GM19239 (cell line): ENCODE results near the gene DPH6.

Experiments used
- DNase-seq: peaks from one replicate; pipeline ENCODE4 v3.0.0; 2011; ENCODE audit warnings: low spot score; ENCODE audit not compliant: insufficient read length
- FAIRE-seq: peaks from 2 replicates; lab custom pipeline; 2011; peaks lifted over from hg19 to GRCh38; lab: Jason Lieb, UNC

Gene DPH6

DNA sequence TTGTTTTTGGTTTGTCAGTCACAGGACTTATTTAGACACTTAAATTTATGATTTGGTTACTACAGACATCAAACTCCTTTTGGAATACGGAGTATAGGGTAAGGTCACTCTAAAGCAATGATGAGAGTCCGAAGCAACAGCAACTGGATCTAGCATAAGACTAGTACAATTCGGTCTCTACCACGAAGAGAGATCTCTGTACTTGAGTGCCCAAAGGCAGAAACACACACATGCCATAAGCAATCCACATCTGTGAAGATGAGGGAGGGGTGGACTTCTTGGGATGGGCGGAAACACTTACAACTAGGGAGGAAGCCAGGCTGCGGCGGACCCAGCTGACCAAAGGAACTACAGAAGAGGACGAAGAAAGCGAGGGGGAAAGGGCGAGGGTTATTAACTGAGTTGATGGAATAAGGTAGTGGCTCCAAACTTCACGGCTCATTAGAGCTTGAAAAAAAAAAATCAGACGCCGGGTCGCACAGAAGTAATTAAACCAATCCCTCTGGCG lies 595 bp downstream of the DPH6 start:
- FAIRE-seq (peak; percentile 57), DNase-seq (peak; percentile 0)

DNA sequence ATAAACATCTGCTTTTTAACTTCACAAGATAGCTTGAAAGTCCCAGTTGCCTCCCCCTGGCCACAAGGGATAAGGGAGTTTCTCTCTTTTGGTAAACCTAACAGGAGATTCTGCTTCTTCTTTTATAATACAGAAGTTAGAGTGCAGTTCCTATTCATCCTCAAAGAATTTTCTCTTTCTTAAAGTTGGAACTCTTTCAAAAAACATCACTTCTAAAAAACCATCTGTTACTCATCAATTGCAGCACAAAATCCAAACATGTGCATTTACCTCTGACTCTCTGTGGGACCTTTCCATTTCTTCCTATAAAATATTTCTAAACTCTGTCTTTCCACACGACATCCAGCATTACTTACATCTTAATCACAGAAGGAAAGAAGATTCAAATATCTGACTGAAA lies 5.1 kb downstream of the DPH6 start:
- no peak for FAIRE-seq
- DNase-seq = no peak

- DNase-seq (no peak), FAIRE-seq (no peak)
These were observed 5.9 kb downstream of the DPH6 start for GRCh38 chr15:35540021-35540420.

- no peak for FAIRE-seq
- no peak for DNase-seq
These were observed 10.5 kb downstream of the DPH6 start for GRCh38 chr15:35535365-35535916.

- FAIRE-seq (no peak), DNase-seq (no peak)
These were observed 12.5 kb downstream of the DPH6 start for GRCh38 chr15:35533130-35534110.

DNA sequence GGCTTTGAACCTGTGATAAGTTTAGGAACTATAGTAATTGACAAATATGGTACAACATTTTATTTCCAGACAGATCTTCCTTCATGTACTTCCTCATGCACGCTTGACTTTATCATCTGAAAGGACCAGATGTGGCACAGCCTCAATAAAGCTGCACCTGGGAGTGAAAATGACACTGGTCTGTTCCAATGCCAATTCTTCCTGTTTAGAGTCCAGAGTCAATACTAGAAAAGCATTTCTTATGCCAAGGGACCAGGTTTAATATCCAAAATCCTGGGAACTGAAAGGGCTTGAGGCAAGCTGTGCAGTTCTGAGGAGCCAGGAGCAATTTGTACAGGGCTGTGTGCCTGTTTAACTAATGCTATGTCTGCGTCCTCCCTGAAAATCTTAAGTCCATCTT lies 15.3 kb downstream of the DPH6 start:
- DNase-seq = no peak
- FAIRE-seq = no peak

DNA sequence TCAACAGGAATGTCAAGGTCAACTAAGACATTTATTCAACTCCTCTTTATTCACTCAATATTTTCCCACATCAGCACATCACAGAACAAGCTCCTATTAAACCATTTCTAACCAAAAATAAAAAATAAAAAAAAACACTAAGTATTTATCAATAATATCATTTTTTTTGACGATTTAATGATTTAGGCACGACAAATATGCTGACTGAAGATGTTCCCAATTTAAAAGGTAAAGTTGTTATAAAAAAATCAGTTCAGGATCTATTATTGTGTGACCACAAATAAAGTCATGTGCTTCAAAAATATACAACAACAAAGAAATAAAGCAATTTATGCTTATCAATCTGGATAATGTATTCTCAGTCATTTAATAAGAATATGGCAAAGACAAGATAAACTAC lies 16.2 kb downstream of the DPH6 start:
- peak; percentile 42 for FAIRE-seq
- DNase-seq = no peak

- FAIRE-seq (no peak), DNase-seq (no peak)
These were observed 23.9 kb downstream of the DPH6 start for GRCh38 chr15:35522061-35522460.

DNA sequence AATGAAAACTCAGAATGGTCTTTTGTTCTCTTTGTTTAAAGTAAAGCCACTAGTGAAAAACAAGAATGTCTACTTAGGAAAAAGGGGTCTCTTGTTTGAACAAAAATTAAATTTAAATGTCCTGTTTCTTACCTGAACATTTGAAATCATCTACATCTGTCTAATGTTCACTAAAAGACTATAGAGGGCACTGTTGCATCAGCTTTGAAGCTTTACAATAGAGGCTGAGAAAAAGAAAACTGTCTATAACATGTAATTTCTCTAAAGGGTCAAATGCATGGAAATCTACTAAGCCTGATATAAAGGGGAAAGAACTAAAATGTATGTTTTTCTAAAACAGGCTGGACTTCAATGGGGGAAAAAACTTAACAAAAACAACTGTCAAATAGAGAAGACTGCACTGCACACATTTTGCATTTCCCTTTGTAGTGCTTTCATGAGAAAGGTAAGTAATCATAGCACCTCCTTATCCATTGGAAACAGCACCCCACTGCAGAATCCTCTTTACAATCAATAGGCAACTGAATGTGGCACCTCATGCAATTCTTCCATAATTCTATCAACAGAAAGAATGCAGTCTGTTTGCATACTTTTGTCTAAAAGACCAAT lies 26.3 kb downstream of the DPH6 start:
- peak; percentile 64 for FAIRE-seq

DNA sequence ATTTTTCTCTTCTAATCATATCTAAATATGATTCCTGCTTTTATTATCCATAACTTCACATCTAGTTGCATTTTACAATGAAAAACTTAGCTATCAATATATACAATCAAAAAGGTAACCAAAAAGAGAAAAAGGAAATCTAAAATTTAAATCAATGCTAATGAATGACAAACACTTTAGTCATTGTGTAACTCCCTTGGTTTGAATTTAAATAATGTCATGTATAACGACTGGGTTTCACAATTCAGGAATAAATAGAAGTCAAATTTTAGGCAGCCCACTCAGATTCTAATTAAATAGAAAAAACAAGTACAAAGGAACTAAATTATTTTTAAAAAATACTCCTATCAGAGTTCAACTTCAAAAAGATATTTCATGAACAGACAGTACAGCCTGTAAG lies 26.9 kb downstream of the DPH6 start:
- FAIRE-seq = no peak
- DNase-seq = no peak

More for the DNA sequence above, 26.3 kb downstream of the DPH6 start:
- no peak for DNase-seq

DNA sequence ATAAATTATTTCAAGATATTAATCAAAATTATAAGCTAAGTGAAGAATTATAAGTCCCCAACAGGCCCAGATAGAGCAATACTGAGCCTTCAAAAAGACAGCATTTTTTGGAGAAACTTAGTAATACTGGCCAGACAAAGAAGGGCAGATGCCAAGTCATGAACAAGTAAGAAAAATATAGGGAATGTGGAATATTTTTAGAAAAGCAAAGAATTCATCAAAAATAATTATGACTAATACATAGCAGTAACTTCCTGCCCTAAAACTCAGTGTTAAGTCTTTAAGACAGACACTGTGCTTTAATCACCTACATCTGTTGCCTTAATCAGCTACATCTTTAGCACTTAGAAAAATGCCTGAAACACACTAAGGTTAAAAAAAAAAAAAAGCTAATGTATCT lies 31.2 kb downstream of the DPH6 start:
- DNase-seq = no peak
- no peak for FAIRE-seq

DNA sequence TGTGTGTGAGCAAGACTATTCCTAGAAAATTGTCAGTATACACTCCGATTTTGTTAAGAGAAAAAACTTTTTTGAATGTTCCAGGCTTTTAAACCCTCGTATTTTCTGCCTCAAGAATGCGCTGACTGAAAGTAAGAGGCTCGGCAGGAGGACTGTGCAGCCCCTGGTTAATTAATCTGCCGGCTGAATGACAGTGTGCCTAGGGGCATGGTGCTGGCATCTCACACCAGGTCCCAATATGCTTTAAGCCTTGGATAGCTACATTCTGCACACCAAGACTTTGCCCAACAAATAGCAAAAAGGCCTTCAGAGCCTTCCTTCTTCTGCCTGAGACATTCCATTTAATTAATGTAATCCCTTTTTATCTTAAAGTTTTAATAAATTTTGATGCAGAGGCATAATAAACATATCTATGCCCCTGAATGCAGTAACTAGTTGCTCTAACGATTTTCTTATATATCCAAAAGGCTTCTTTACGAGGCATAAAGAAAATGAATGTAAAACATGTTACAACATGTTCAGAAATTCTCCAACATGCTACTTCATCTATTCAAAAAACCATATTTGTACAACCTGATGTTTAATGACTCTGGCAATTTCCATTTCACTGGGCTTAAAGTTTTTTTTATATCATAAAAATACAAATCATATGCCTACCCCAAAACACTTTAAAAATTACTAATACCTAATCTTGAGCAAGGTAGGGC lies 37.9 kb downstream of the DPH6 start:
- FAIRE-seq = no peak
- DNase-seq = no peak

- DNase-seq (no peak), FAIRE-seq (no peak)
These were observed 39.6 kb downstream of the DPH6 start for GRCh38 chr15:35506272-35506870.

- FAIRE-seq (no peak), DNase-seq (no peak)
These were observed 40.2 kb downstream of the DPH6 start for GRCh38 chr15:35505809-35506208.

DNA sequence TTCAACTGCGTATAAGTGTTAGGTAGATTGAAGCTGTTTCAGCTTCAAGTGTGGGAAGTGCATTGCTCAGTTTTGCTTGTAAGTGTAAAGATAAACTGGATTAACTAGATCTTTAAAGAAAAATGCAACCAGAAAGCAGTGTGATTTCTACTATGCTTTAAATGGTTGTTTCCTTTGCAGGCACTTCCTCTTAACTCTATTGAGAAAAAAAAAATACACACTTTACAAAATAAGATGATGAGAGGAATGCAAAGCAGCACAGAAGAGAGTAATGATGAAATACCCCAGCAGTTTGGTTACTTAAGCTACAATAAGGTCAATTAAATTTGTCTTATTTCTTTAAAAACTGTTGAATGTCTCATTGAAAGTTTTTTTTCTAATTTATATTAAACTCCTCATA lies 40.8 kb downstream of the DPH6 start:
- DNase-seq (no peak), FAIRE-seq (no peak)

- no peak for FAIRE-seq
- DNase-seq = no peak
These were observed 46.2 kb downstream of the DPH6 start for GRCh38 chr15:35499723-35500122.

DNA sequence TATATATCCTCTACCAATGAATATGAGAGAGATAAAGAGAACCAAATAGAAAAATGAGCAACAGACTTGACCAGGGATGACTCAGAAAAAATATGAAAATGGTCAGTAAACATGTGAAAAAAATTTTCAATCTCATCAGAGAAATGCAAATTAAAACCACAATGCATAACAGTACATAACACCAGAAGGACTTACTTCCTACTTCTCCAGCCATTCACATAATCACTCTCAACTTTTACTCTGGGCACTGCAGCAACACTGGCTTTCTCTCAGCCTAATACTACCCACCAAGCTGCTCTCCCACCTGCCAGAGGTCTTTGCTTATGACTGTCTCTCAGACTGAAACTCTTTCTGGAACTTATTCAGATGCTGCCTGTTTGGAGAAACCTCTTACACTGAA lies 49.4 kb downstream of the DPH6 start:
- peak; percentile 13 for DNase-seq
- peak; percentile 84 for FAIRE-seq

DNA sequence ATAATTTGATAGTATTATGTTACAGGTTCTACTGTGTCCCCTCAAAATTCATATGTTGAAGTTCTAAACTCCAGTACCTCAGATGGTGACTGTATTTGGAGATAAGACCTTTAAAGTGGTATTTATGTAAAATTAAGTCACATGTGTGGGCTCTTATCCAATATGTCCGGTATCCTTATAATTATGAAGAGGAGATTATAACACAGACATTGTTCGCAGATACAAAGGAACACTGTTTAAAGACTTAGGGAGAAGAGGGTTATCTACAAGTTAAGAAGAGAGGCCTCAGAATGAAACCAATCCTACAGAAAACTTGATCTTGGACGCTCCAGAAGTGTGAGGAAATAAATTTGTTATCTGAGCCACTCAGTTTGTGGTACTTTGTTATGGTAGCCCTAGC lies 50.9 kb downstream of the DPH6 start:
- FAIRE-seq = no peak

DNA sequence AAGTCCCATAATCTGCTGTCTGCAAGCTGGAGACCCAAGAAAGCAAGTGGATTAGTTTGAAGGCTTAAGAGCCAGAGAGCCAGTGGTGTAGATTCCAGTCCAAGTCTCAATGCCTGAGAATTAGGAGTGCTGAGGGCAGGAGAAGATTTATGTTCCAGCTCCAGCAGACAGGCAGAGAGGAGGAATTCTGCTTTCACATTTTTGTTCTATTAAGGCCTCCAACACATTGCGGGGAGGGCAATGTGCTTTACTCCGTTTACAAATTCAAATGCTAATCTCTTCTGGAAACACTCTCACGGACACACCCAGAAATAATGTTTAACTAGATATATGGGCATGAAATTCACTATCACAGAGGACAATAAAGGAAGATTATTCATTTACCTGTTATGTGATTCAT lies 54.0 kb downstream of the DPH6 start:
- FAIRE-seq (no peak), DNase-seq (no peak)

More for the DNA sequence above, 50.9 kb downstream of the DPH6 start:
- no peak for DNase-seq

DNA sequence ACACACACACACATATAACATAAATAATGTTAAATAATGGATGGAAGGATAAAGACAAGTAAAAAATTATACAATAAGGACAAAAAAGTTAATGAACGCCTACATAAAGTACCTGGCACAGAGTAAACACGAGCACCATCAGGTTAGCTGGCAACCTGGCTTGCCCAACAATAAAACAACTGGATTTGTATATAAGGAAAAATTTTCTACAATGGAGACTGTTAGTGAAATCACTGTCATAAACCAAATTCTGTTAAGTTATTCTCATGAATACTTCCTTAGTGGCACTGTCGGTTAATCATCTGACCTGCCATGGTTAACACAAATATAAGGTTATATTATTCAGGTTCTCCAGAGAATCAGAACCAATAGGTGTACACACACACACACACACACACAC lies 54.8 kb downstream of the DPH6 start:
- FAIRE-seq (no peak), DNase-seq (no peak)
